OCI-LY1 (cell line): ENCODE data around the gene RTRAF.

Experiments used
- H2AFZ ChIP-seq: fragments of 200-600 bp; sonication (generic), shearing (Covaris generic); 2 replicates; pipeline ENCODE4 v1.6.0; 2014; ENCODE audit warnings: antibody characterized with exemption, mild to moderate bottlenecking, low read length
- H3F3A ChIP-seq: fragments of 200-600 bp; sonication (generic), shearing (Covaris generic); 2 replicates; pipeline ENCODE4 v1.6.0; 2014; ENCODE audit warnings: mild to moderate bottlenecking, antibody characterized with exemption, low read length, moderate library complexity; ENCODE audit not compliant: insufficient read depth
- H3K27ac ChIP-seq: fragments of 200-600 bp; sonication (generic); 2 replicates; pipeline ENCODE4 v1.5.1; 2014; ENCODE audit warnings: low read length, mixed run types, mild to moderate bottlenecking, low read depth; ENCODE audit not compliant: poor library complexity, severe bottlenecking
- H3K27me3 ChIP-seq: fragments of 200-600 bp; sonication (generic); 2 replicates; pipeline ENCODE4 v1.6.0; 2014; ENCODE audit warnings: antibody characterized with exemption, mild to moderate bottlenecking, low read length, moderate library complexity; ENCODE audit not compliant: insufficient read depth
- H3K36me3 ChIP-seq: fragments of 200-600 bp; sonication (generic); 2 replicates; pipeline ENCODE4 v1.6.1; 2014; ENCODE audit warnings: mild to moderate bottlenecking, antibody characterized with exemption, low read length, moderate library complexity, mixed read lengths; ENCODE audit not compliant: insufficient read depth
- H3K4me1 ChIP-seq: fragments of 200-600 bp; sonication (generic); 2 replicates; pipeline ENCODE4 v1.5.1; 2014; ENCODE audit warnings: mild to moderate bottlenecking, low read length, moderate library complexity; ENCODE audit not compliant: insufficient read depth, severe bottlenecking
- H3K4me2 ChIP-seq: fragments of 200-600 bp; sonication (generic), shearing (Covaris generic); 2 replicates; pipeline ENCODE4 v1.6.1; 2014; ENCODE audit warnings: low read length
- H3K4me3 ChIP-seq: fragments of 200-600 bp; sonication (generic); 2 replicates; pipeline ENCODE4 v1.5.1; 2014; ENCODE audit warnings: low read length, low read depth, mild to moderate bottlenecking, mixed read lengths; ENCODE audit not compliant: poor library complexity, severe bottlenecking
- H3K79me2 ChIP-seq: fragments of 200-600 bp; shearing (Covaris generic); 2 replicates; pipeline ENCODE4 v1.6.1; 2016; ENCODE audit warnings: mixed run types, low read length, mixed read lengths; ENCODE audit not compliant: insufficient read depth
- H3K9ac ChIP-seq: fragments of 200-600 bp; sonication (generic), shearing (Covaris generic); 2 replicates; pipeline ENCODE4 v1.6.1; 2014; ENCODE audit warnings: mild to moderate bottlenecking, low read length, mixed read lengths
- H3K9me2 ChIP-seq: fragments of 200-600 bp; sonication (generic), shearing (Covaris generic); 2 replicates; pipeline ENCODE4 v1.6.1; 2014; ENCODE audit warnings: low read depth, mild to moderate bottlenecking, low read length, mixed read lengths
- H3K9me3 ChIP-seq: fragments of 200-600 bp; shearing (Covaris generic); 2 replicates; pipeline ENCODE4 v1.6.1; 2014; ENCODE audit warnings: low read length, mixed read lengths
- H4K20me1 ChIP-seq: fragments of 200-600 bp; sonication (generic), shearing (Covaris generic); 2 replicates; pipeline ENCODE4 v1.6.0; 2016; ENCODE audit warnings: mild to moderate bottlenecking, low read length; ENCODE audit not compliant: insufficient read depth
- EZH2 ChIP-seq: fragments of 200-600 bp; sonication (generic), shearing (Covaris generic); IDR thresholded peaks from 2 replicates; pipeline ENCODE4 v1.8.0; 2017; ENCODE audit warnings: borderline replicate concordance, mixed run types, mild to moderate bottlenecking, antibody characterized with exemption, low read length, moderate library complexity, mixed read lengths
- TF ChIP-seq, protein P1 (sequence below): fragments of 200-600 bp; sonication (generic), shearing (Covaris generic); IDR thresholded peaks from 2 replicates; pipeline ENCODE4 v1.5.1; 2017; ENCODE audit warnings: mild to moderate bottlenecking, antibody characterized with exemption, low read length, moderate library complexity, mixed read lengths

Gene RTRAF

DNA sequence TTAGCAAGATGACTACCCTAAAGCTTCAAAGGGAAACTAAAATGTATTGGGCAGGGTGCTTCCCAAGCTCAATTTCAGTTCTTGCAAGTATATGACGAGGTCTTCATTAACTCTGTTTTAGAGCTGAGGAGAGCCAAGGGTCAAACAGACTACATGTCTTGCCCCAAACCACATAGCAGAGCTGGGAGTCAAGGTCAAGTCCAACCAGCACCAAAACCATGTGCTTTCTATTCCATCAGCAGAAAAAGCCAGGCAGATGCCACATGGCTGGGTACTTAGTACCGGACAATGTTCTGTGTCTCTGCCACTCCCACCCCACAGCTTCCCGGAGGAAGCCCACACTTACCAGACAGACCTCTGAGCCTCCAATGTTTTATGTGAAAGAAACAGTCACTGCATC is 61.9 kb downstream of the RTRAF start:
- Histone ChIP-seq H3F3A (no peaks in the 10 kb centered on the region), H3K4me2 (no peak overlapping the region), H3K27me3 (no peaks in the 10 kb centered on the region), H4K20me1 (no peaks in the 10 kb centered on the region), H3K79me2 (no peaks in the 10 kb centered on the region), H3K9me3 (no peaks in the 10 kb centered on the region), H3K36me3 (no peaks in the 10 kb centered on the region), H3K9me2 (no peaks in the 10 kb centered on the region), H3K9ac (no peak overlapping the region), H2AFZ (no peak overlapping the region), H3K27ac (no peak overlapping the region), H3K4me3 (no peak overlapping the region), H3K4me1 (no peaks in the 10 kb centered on the region)
- TF ChIP-seq, protein P1, sequence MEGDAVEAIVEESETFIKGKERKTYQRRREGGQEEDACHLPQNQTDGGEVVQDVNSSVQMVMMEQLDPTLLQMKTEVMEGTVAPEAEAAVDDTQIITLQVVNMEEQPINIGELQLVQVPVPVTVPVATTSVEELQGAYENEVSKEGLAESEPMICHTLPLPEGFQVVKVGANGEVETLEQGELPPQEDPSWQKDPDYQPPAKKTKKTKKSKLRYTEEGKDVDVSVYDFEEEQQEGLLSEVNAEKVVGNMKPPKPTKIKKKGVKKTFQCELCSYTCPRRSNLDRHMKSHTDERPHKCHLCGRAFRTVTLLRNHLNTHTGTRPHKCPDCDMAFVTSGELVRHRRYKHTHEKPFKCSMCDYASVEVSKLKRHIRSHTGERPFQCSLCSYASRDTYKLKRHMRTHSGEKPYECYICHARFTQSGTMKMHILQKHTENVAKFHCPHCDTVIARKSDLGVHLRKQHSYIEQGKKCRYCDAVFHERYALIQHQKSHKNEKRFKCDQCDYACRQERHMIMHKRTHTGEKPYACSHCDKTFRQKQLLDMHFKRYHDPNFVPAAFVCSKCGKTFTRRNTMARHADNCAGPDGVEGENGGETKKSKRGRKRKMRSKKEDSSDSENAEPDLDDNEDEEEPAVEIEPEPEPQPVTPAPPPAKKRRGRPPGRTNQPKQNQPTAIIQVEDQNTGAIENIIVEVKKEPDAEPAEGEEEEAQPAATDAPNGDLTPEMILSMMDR, result no peak
- no peak for TF ChIP-seq EZH2

DNA sequence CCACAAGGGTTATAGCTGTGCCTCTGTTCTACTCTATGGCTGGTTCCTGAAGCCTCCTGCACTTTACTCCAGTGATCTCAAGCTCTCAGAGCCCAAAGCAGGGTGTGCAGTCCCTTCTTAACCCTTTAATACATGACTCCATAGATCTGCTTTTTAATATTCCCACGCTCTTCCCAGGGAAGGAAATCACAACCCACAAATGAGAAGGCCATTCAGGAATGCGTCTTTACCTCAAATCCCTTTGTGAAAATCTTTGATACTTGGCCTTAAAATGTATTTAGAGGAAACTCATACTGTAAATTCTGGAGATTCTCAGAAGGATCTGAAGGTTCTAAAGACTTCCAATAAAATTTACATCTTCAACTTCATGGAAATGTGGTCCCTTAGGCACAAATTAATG is 62.5 kb downstream of the RTRAF start:
- TF ChIP-seq, protein P1, result no peak
- no peak for TF ChIP-seq EZH2
- Histone ChIP-seq H3K9ac (no peak overlapping the region), H3K9me3 (no peaks in the 10 kb centered on the region), H3K4me1 (no peaks in the 10 kb centered on the region), H3K9me2 (no peaks in the 10 kb centered on the region), H3K4me2 (no peak overlapping the region), H3K27ac (no peak overlapping the region), H3K27me3 (no peaks in the 10 kb centered on the region), H3K36me3 (no peaks in the 10 kb centered on the region), H2AFZ (no peak overlapping the region), H4K20me1 (no peaks in the 10 kb centered on the region), H3K4me3 (no peak overlapping the region), H3K79me2 (no peaks in the 10 kb centered on the region), H3F3A (no peaks in the 10 kb centered on the region)

DNA sequence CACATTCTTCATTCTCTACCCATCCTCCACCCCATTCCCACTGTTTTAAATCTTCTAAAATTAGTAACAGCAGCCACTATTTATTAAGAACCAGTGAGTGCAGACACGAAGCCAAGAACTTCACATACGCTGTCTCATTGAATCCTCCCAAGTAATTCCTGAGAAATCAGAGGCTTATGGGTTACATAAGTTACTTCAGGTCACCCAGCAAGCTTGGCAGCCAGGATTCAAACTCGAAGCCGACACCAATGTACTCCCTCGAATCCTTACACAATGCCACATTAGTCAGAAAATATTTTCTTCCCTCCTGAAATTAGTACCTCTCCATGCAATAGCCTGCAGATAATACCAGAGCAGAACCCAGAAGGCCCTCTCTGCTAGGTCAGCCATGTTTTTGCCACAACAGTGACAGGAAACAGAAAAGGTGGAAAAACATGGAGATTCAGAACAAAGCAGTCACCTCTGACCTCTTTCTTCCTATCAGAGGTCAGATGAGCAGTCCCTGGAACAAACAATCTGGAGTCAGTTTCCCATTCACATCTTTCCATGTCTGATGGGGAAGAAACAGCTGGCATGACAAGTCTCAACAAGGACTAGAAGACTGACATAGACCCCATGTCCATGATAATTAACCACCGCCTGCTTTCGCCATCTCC is 63.1 kb downstream of the RTRAF start:
- Histone ChIP-seq H3F3A (no peaks in the 10 kb centered on the region), H2AFZ (no peak overlapping the region), H3K36me3 (no peaks in the 10 kb centered on the region), H3K4me2 (no peak overlapping the region), H3K4me1 (no peaks in the 10 kb centered on the region), H3K27me3 (no peaks in the 10 kb centered on the region), H3K9ac (no peak overlapping the region), H3K79me2 (no peaks in the 10 kb centered on the region), H3K9me3 (no peaks in the 10 kb centered on the region), H3K9me2 (no peaks in the 10 kb centered on the region), H3K4me3 (no peak overlapping the region), H3K27ac (no peak overlapping the region), H4K20me1 (no peaks in the 10 kb centered on the region)
- TF ChIP-seq, protein P1, result no peak
- TF ChIP-seq EZH2, result no peak
